IMR-90 (cell line): ENCODE measurements around the gene POU2F1. TPM values are rescaled to one million over a fixed set of nuclear protein-coding genes. Genes with fewer than 3 reads are reported as not detected.

Source experiments
- ATAC-seq: fragments of 200-7000 bp; cut with Tn5 transposase; 2 replicates; pipeline ENCODE4 v1.9.1; 2020; ENCODE audit warnings: low read depth, mild to moderate bottlenecking, moderate library complexity
- BruUV-seq: library from RNA; stranded (reverse); fragments of 400-500 nt; replicated peaks from 2 replicates; lab custom pipeline; 2021; lab: Mats Ljungman, UMichigan
- CTCF ChIA-PET: fragments of 300-600 bp; formaldehyde crosslinking; extraction: SDS; loops from one replicate; lab custom pipeline; 2021; ENCODE audit warnings: antibody characterized with exemption; lab: Yijun Ruan, JAX
- POLR2A ChIA-PET: fragments of 300-600 bp; sonication (Branson Sonifier 250); formaldehyde crosslinking; loops from one replicate; lab custom pipeline; 2022; ENCODE audit warnings: antibody characterized with exemption; ENCODE audit not compliant: unreplicated experiment; lab: Charles Lee
- DNase-seq: peaks from one replicate; pipeline ENCODE4 v3.0.0; 2013
- H2AFZ ChIP-seq: replicated peaks from 2 replicates; pipeline ENCODE3; 2013; ENCODE audit warnings: low read length, mild to moderate bottlenecking; ENCODE audit not compliant: poor library complexity
- H2AK5ac ChIP-seq: 2 replicates; pipeline ENCODE4 v1.6.1; 2013; ENCODE audit warnings: low read depth, low read length, inconsistent platforms
- H2AK9ac ChIP-seq: replicated peaks from 2 replicates; pipeline ENCODE3; 2013; ENCODE audit warnings: mild to moderate bottlenecking, low read depth, low read length, moderate library complexity; ENCODE audit not compliant: poor library complexity
- H2BK120ac ChIP-seq: 2 replicates; pipeline ENCODE4 v1.6.1; 2013; ENCODE audit warnings: low read depth, low read length, inconsistent platforms
- H2BK15ac ChIP-seq: 3 replicates; pipeline ENCODE4 v1.6.1; 2013; ENCODE audit warnings: low read depth, low read length, inconsistent platforms
- H2BK20ac ChIP-seq: 2 replicates; pipeline ENCODE4 v1.6.1; 2013; ENCODE audit warnings: low read depth, mild to moderate bottlenecking, inconsistent platforms, low read length, moderate library complexity
- H2BK5ac ChIP-seq: 2 replicates; pipeline ENCODE4 v1.6.1; 2013; ENCODE audit warnings: mild to moderate bottlenecking, low read depth, low read length, inconsistent platforms; ENCODE audit not compliant: poor library complexity, severe bottlenecking
- H3K14ac ChIP-seq: replicated peaks from 2 replicates; pipeline ENCODE4 v1.6.1; 2013; ENCODE audit warnings: low read depth, low read length, inconsistent platforms
- H3K18ac ChIP-seq: 2 replicates; pipeline ENCODE4 v1.6.1; 2013; ENCODE audit warnings: low read depth, low read length, control low read depth
- H3K23ac ChIP-seq: 2 replicates; pipeline ENCODE4 v1.6.1; 2013; ENCODE audit warnings: low read depth, low read length, inconsistent platforms
- H3K27ac ChIP-seq: 2 replicates; pipeline ENCODE4 v1.5.1; 2013; ENCODE audit warnings: mild to moderate bottlenecking, control low read depth, low read length; ENCODE audit not compliant: insufficient read depth
- H3K27me3 ChIP-seq: 2 replicates; pipeline ENCODE4 v1.6.1; 2013; ENCODE audit warnings: low read length; ENCODE audit not compliant: control insufficient read depth, insufficient read depth
- H3K36me3 ChIP-seq: 2 replicates; pipeline ENCODE4 v1.6.1; 2013; ENCODE audit warnings: low read length, mixed read lengths; ENCODE audit not compliant: control insufficient read depth, insufficient read depth
- H3K4ac ChIP-seq: 2 replicates; pipeline ENCODE4 v1.6.1; 2013; ENCODE audit warnings: low read depth, low read length, inconsistent platforms
- H3K4me1 ChIP-seq: 2 replicates; pipeline ENCODE4 v1.6.1; 2013; ENCODE audit warnings: low read length, mixed read lengths; ENCODE audit not compliant: control insufficient read depth, insufficient read depth
- H3K4me2 ChIP-seq: 2 replicates; pipeline ENCODE4 v1.6.1; 2013; ENCODE audit warnings: low read depth, mild to moderate bottlenecking, control low read depth, low read length, moderate library complexity
- H3K4me3 ChIP-seq: 2 replicates; pipeline ENCODE4 v1.5.1; 2013; ENCODE audit warnings: low read depth, mild to moderate bottlenecking, control low read depth, low read length, moderate library complexity; ENCODE audit not compliant: insufficient read depth
- H3K56ac ChIP-seq: 2 replicates; pipeline ENCODE4 v1.6.1; 2013; ENCODE audit warnings: low read length, inconsistent platforms; ENCODE audit not compliant: insufficient read depth; ENCODE audit errors: extremely low read depth
- H3K79me1 ChIP-seq, 2 experiments: 2 replicates each; pipeline ENCODE4 v1.6.1; 2013; ENCODE audit warnings: low read length in 2 of 2, inconsistent platforms in 1 of 2, low read depth in 1 of 2
- H3K9ac ChIP-seq: 2 replicates; pipeline ENCODE4 v1.6.1; 2013; ENCODE audit warnings: low read depth, low read length, control low read depth
- H3K9me1 ChIP-seq: 2 replicates; pipeline ENCODE4 v1.6.1; 2013; ENCODE audit warnings: low read length, inconsistent platforms; ENCODE audit not compliant: insufficient read depth
- H3K9me3 ChIP-seq: 2 replicates; pipeline ENCODE4 v1.6.1; 2013; ENCODE audit warnings: low read length; ENCODE audit not compliant: control insufficient read depth, insufficient read depth
- H4K20me1 ChIP-seq: 2 replicates; pipeline ENCODE4 v1.6.1; 2013; ENCODE audit warnings: low read length, inconsistent platforms; ENCODE audit not compliant: insufficient read depth
- H4K5ac ChIP-seq: 2 replicates; pipeline ENCODE4 v1.6.1; 2013; ENCODE audit warnings: mild to moderate bottlenecking, low read depth, low read length, control low read depth
- H4K8ac ChIP-seq, 2 experiments: 2 replicates each; pipeline ENCODE4 v1.6.1; 2013; ENCODE audit warnings: low read depth in 2 of 2, low read length in 2 of 2, control low read depth in 1 of 2, inconsistent platforms in 1 of 2
- H4K91ac ChIP-seq: 2 replicates; pipeline ENCODE4 v1.6.1; 2013; ENCODE audit warnings: low read depth, low read length, inconsistent platforms; ENCODE audit not compliant: insufficient read depth
- CHD1 ChIP-seq: IDR thresholded peaks from 2 replicates; pipeline ENCODE4 v1.6.1; 2012; ENCODE audit warnings: low read depth, low read length, improper control_type of control experiment
- ELK1 ChIP-seq: fragments of 150-350 bp; IDR thresholded peaks from 2 replicates; pipeline ENCODE4 v1.6.1; 2016; ENCODE audit warnings: low read depth, mild to moderate bottlenecking, low read length, moderate library complexity, borderline replicate concordance
- FOS ChIP-seq: fragments of 150-350 bp; IDR thresholded peaks from 2 replicates; pipeline ENCODE4 v1.6.1; 2016; ENCODE audit warnings: low read depth, low read length
- MXI1 ChIP-seq: IDR thresholded peaks from 2 replicates; pipeline ENCODE4 v1.6.1; 2012; ENCODE audit warnings: low read depth, mild to moderate bottlenecking, low read length, moderate library complexity, borderline replicate concordance
- SMC3 ChIP-seq: fragments of 150-350 bp; IDR thresholded peaks from 2 replicates; pipeline ENCODE4 v1.6.1; 2016; ENCODE audit warnings: low read depth, mild to moderate bottlenecking, antibody characterized with exemption, low read length, moderate library complexity
- USF2 ChIP-seq: fragments of 150-350 bp; IDR thresholded peaks from 2 replicates; pipeline ENCODE4 v1.6.1; 2017; ENCODE audit warnings: mild to moderate bottlenecking, antibody characterized with exemption, low read length, low read depth
- dilution Hi-C: fragments of 300-500 bp; cut with HindIII; formaldehyde crosslinking; loops from one replicate; pipeline ENCODE4 v1.14.3; 2018; ENCODE audit warnings: low sequenced_read_pairs; ENCODE audit not compliant: unreplicated experiment
- in situ Hi-C: fragments of 300-500 bp; cut with MboI; formaldehyde crosslinking; loops from 3 replicates; pipeline ENCODE4 v1.14.3; 2019; ENCODE audit warnings: low sequenced_read_pairs, inconsistent platforms, mixed read lengths
- intact Hi-C: fragments of 100-400 bp; cut with micrococcal nuclease; formaldehyde crosslinking; loops from 2 replicates; pipeline ENCODE4 v1.10.0; 2022
- polyA plus RNA-seq, 3 experiments: library from polyadenylated mRNA; depleted of rRNA; stranded (reverse); fragments of >200 nt; gene quantifications; 2 replicates each; pipeline ENCODE4 v1.2.3, GENCODE V29; 2012; ENCODE audit warnings: low replicate concordance in 1 of 3
- total RNA-seq: library from RNA; depleted of rRNA; stranded (reverse); fragments of >200 nt; gene quantifications from 2 replicates; pipeline ENCODE4 v1.2.3, GENCODE V29; 2012

POU2F1 gene
- total and polyA plus RNA-seq, 2 of the 4 experiments (the other 2 are of a cell fraction), result 1.2 to 3.4 TPM

- H3K4me1 ChIP-seq, result no peaks in the 10 kb centered on the region
- no peak overlapping the region for H2BK5ac ChIP-seq
- H2AFZ ChIP-seq, result no peak overlapping the region
- POLR2A ChIA-PET, result no interaction called here
- H2BK120ac ChIP-seq, result no peak overlapping the region
- H3K27ac ChIP-seq, result no peak overlapping the region
- no peak overlapping the region for H3K4me3 ChIP-seq
- no peak overlapping the region for H3K56ac ChIP-seq
- intact Hi-C loops (no loop called here), dilution Hi-C loops (no loop called here), in situ Hi-C loops (no loop called here)
- H3K27me3 ChIP-seq, result no peaks in the 10 kb centered on the region
- no peak overlapping the region for H4K5ac ChIP-seq
- no peak overlapping the region for H3K14ac ChIP-seq
- no peak overlapping the region for H2BK15ac ChIP-seq
- no peaks in the 10 kb centered on the region for H4K20me1 ChIP-seq
- no peak overlapping the region for H4K91ac ChIP-seq
- no peak overlapping the region for H3K23ac ChIP-seq
- TF ChIP-seq FOS, result no peak
- TF ChIP-seq ELK1, result no peak
- TF ChIP-seq CHD1, result no peak
- TF ChIP-seq SMC3, result no peak
- TF ChIP-seq MXI1, result no peak
- no peak for TF ChIP-seq USF2
- BruUV-seq, result no TSS peak
- H3K9me3 ChIP-seq, result no peaks in the 10 kb centered on the region
- H3K9me1 ChIP-seq, result no peaks in the 10 kb centered on the region
- no peaks in the 10 kb centered on the region for H3K36me3 ChIP-seq
- H4K8ac ChIP-seq, result no peak overlapping the region
- ATAC-seq (no peak), DNase-seq (no peak)
- no peak overlapping the region for H2AK5ac ChIP-seq
- no peak overlapping the region for H2AK9ac ChIP-seq
- CTCF ChIA-PET, result no interaction called here
- H3K18ac ChIP-seq, result no peak overlapping the region
- no peak overlapping the region for H3K4ac ChIP-seq
- H3K9ac ChIP-seq, result no peak overlapping the region
- no peaks in the 10 kb centered on the region; a peak in 2 of 4 replicates for H3K79me1 ChIP-seq
- H3K4me2 ChIP-seq, result no peak overlapping the region
- no peak overlapping the region for H2BK20ac ChIP-seq
Observed at GRCh38 chr1:167310732-167311131, 90.0 kb downstream of the POU2F1 start.
